GM23338 (cell line): ENCODE results near the gene ZNF749. TPM values are rescaled to one million over a fixed set of nuclear protein-coding genes. Genes with fewer than 3 reads are reported as not detected.

Source experiments
- ATAC-seq: fragments of 200-7000 bp; cut with Tn5 transposase; 3 replicates; pipeline ENCODE4 v1.9.1; 2020
- DNase-seq: peaks from one replicate; pipeline ENCODE4 v3.0.0-alpha.2; 2015; ENCODE audit warnings: low spot score
- H2AFZ ChIP-seq: fragments of 200-600 bp; sonication (generic); 2 replicates; pipeline ENCODE4 v1.8.0; 2016; ENCODE audit warnings: antibody characterized with exemption, mild to moderate bottlenecking, moderate library complexity
- H3F3A ChIP-seq: fragments of 200-600 bp; sonication (generic); replicated peaks from 2 replicates; pipeline ENCODE4 v1.8.0; 2017; ENCODE audit warnings: antibody characterized with exemption, mixed run types, low read depth
- H3K27ac ChIP-seq: fragments of 200-600 bp; sonication (generic); 2 replicates; pipeline ENCODE4 v1.6.1; 2016; ENCODE audit warnings: low read depth
- H3K27me3 ChIP-seq: fragments of 200-600 bp; sonication (generic); 2 replicates; pipeline ENCODE4 v1.8.0; 2016; ENCODE audit warnings: mild to moderate bottlenecking, mixed run types, moderate library complexity; ENCODE audit not compliant: insufficient read depth
- H3K36me3 ChIP-seq: fragments of 200-600 bp; sonication (generic); 2 replicates; pipeline ENCODE4 v1.8.0; 2016; ENCODE audit warnings: mild to moderate bottlenecking; ENCODE audit not compliant: insufficient read depth
- H3K4me1 ChIP-seq: fragments of 200-600 bp; sonication (generic); 2 replicates; pipeline ENCODE4 v1.8.0; 2016; ENCODE audit warnings: mild to moderate bottlenecking, moderate library complexity; ENCODE audit not compliant: insufficient read depth
- H3K4me2 ChIP-seq: fragments of 200-600 bp; sonication (generic); 2 replicates; pipeline ENCODE4 v1.7.1; 2017; ENCODE audit warnings: mixed run types
- H3K4me3 ChIP-seq: fragments of 200-600 bp; sonication (generic); 2 replicates; pipeline ENCODE4 v1.6.1; 2016; ENCODE audit warnings: mixed run types
- H3K79me2 ChIP-seq: fragments of 200-600 bp; sonication (generic); replicated peaks from 2 replicates; pipeline ENCODE4 v1.8.0; 2017; ENCODE audit warnings: mild to moderate bottlenecking; ENCODE audit not compliant: insufficient read depth
- H3K9me2 ChIP-seq: fragments of 200-600 bp; sonication (generic); 2 replicates; pipeline ENCODE4 v1.8.0; 2017; ENCODE audit not compliant: insufficient read depth
- H4K20me1 ChIP-seq: fragments of 200-600 bp; sonication (generic); replicated peaks from 2 replicates; pipeline ENCODE4 v1.8.0; 2017; ENCODE audit warnings: mild to moderate bottlenecking; ENCODE audit not compliant: insufficient read depth
- H3K27ac Mint-ChIP-seq: 2 replicates; pipeline ENCODE4 v1.8.0; 2020; ENCODE audit warnings: inconsistent platforms, mild to moderate bottlenecking, moderate library complexity, mixed read lengths
- H3K27me3 Mint-ChIP-seq: 3 replicates; pipeline ENCODE4 v1.8.0; 2022; ENCODE audit warnings: low read depth, mild to moderate bottlenecking, moderate library complexity, mixed read lengths, inconsistent platforms; ENCODE audit not compliant: insufficient read depth, poor library complexity
- H3K36me3 Mint-ChIP-seq: 3 replicates; pipeline ENCODE4 v1.8.0; 2021; ENCODE audit warnings: low read depth, mild to moderate bottlenecking, inconsistent platforms, moderate library complexity, mixed read lengths
- H3K4me1 Mint-ChIP-seq: 3 replicates; pipeline ENCODE4 v1.8.0; 2020; ENCODE audit warnings: mild to moderate bottlenecking, inconsistent platforms, mixed read lengths
- H3K4me3 Mint-ChIP-seq: 3 replicates; pipeline ENCODE4 v1.8.0; 2021; ENCODE audit warnings: moderate library complexity, mild to moderate bottlenecking, inconsistent platforms, mixed read lengths
- H3K9me3 Mint-ChIP-seq: 3 replicates; pipeline ENCODE4 v1.8.0; 2020; ENCODE audit warnings: moderate library complexity, mild to moderate bottlenecking, inconsistent platforms, mixed read lengths
- CTCF ChIP-seq, 2 experiments: fragments of 200-600 bp in 1 of 2; sonication (generic) in 1 of 2; conservative IDR thresholded peaks; 2 replicates each; pipeline versions ENCODE4 v1.5.1 to v1.6.1; 2016 to 2017; ENCODE audit warnings: antibody characterized with exemption in 2 of 2, low read depth in 2 of 2, mild to moderate bottlenecking in 2 of 2, moderate library complexity in 1 of 2
- ETS1 ChIP-seq: IDR thresholded peaks from 2 replicates; pipeline ENCODE4 v1.6.1; 2016; ENCODE audit warnings: antibody characterized with exemption
- EZH2 ChIP-seq: fragments of 200-600 bp; sonication (generic); IDR thresholded peaks from one replicate; pipeline ENCODE4 v1.8.0; 2017; ENCODE audit warnings: antibody characterized with exemption, mild to moderate bottlenecking, low read depth; ENCODE audit not compliant: unreplicated experiment
- EZH2phosphoT487 ChIP-seq: fragments of 200-600 bp; sonication (generic); IDR thresholded peaks from one replicate; pipeline ENCODE4 v1.8.1; 2018; ENCODE audit warnings: antibody characterized with exemption; ENCODE audit not compliant: unreplicated experiment
- JUNB ChIP-seq: IDR thresholded peaks from one replicate; pipeline ENCODE4 v1.6.1; 2016; ENCODE audit warnings: antibody characterized with exemption; ENCODE audit not compliant: unreplicated experiment
- POLR2AphosphoS5 ChIP-seq: IDR thresholded peaks from 2 replicates; pipeline ENCODE4 v1.6.1; 2016; ENCODE audit warnings: antibody characterized with exemption, low read depth
- REST ChIP-seq: IDR thresholded peaks from one replicate; pipeline ENCODE4 v1.6.1; 2018; ENCODE audit warnings: antibody characterized with exemption; ENCODE audit not compliant: unreplicated experiment
- STAT1 ChIP-seq: IDR thresholded peaks from one replicate; pipeline ENCODE4 v1.6.1; 2016; ENCODE audit warnings: antibody characterized with exemption; ENCODE audit not compliant: unreplicated experiment
- ZNF114 ChIP-seq: fragments of 250-450 bp; sonication (Bioruptor Pico); IDR thresholded peaks from 2 replicates; pipeline ENCODE4 v1.5.0; 2020; ENCODE audit warnings: mild to moderate bottlenecking, moderate library complexity
- ZNF331 ChIP-seq: fragments of 250-450 bp; sonication (Bioruptor Pico); IDR thresholded peaks from 2 replicates; pipeline ENCODE4 v1.5.0; 2020; ENCODE audit warnings: low read depth, mild to moderate bottlenecking, moderate library complexity
- ZNF462 ChIP-seq: fragments of 250-450 bp; sonication (Bioruptor Pico); IDR thresholded peaks from 2 replicates; pipeline ENCODE4 v1.5.0; 2020; ENCODE audit warnings: mild to moderate bottlenecking, moderate library complexity
- polyA plus RNA-seq: library from polyadenylated mRNA; unstranded; fragments of >200 nt; fragmentation: Nextera tagmentation; extraction: Ambion mirVana; gene quantifications from 2 replicates; pipeline ENCODE4 v1.2.1, GENCODE V29; 2016
- total RNA-seq: library from RNA; depleted of rRNA; stranded (reverse); fragments of >200 nt; shearing (Covaris generic); gene quantifications from 2 replicates; pipeline ENCODE4 v1.2.3, GENCODE V29; 2014

Gene ZNF749
- total and polyA plus RNA-seq, 2 experiments from 2014 or later = 26.4 to 30.1 TPM

- TF ChIP-seq ZNF462 (CRISPR knock-in tag) (no peak), EZH2 (no peak)
Measured at GRCh38 chr19:57443121-57443696, 8.1 kb downstream of the ZNF749 start (continued).

GRCh38 chr19:57452307-57452706 lies 17.2 kb downstream of the ZNF749 start:
- Mint-ChIP-seq H3K9me3 (peaks cover 2% of the 10 kb centered on the region; the same call in 1 of the 3 replicates), H3K27me3 (peaks cover 3% of the 10 kb centered on the region), H3K36me3 (no peaks in the 10 kb centered on the region), H3K4me3 (no peak overlapping the region), H3K4me1 (no peaks in the 10 kb centered on the region), H3K27ac (no peak overlapping the region)
- Histone ChIP-seq H3K27ac (no peak overlapping the region), H3K36me3 (no peaks in the 10 kb centered on the region), H3K4me2 (no peak overlapping the region), H3K4me3 (no peak overlapping the region), H2AFZ (no peak overlapping the region), H3F3A (no peaks in the 10 kb centered on the region; the same call in 1 of the 2 replicates), H3K79me2 (no peaks in the 10 kb centered on the region), H3K9me2 (no peaks in the 10 kb centered on the region), H3K4me1 (no peaks in the 10 kb centered on the region), H3K27me3 (no peaks in the 10 kb centered on the region), H4K20me1 (no peaks in the 10 kb centered on the region)
- ATAC-seq (no peak), DNase-seq (no peak)
- TF ChIP-seq ZNF114 (CRISPR knock-in tag) (no peak), EZH2 (no peak), ZNF331 (CRISPR knock-in tag) (no peak), REST (no peak), EZH2phosphoT487 (no peak), POLR2AphosphoS5 (no peak), JUNB (no peak), CTCF (conservative IDR thresholded peaks at IDR 0.05; ENCODE audit: low read depth in 2 of 2) (no peak), STAT1 (no peak), ETS1 (no peak)
